Type B pancreatic cell (in vitro differentiated cells): ENCODE measurements around the gene GDAP2. TPM values are rescaled to one million over a fixed set of nuclear protein-coding genes. Genes with fewer than 3 reads are reported as not detected.

Source experiments
- DNase-seq: peaks from one replicate; pipeline ENCODE4 v3.0.0; 2021; ENCODE audit warnings: mixed read lengths; ENCODE audit not compliant: unreplicated experiment; ENCODE audit errors: extremely low spot score
- H3K27ac Mint-ChIP-seq: 2 replicates; pipeline ENCODE4 v1.8.0; 2021; ENCODE audit warnings: mild to moderate bottlenecking, mixed read lengths
- H3K27me3 Mint-ChIP-seq: 2 replicates; pipeline ENCODE4 v1.8.0; 2021; ENCODE audit warnings: mixed read lengths
- H3K36me3 Mint-ChIP-seq: 2 replicates; pipeline ENCODE4 v1.8.0; 2021; ENCODE audit warnings: mixed read lengths
- H3K4me1 Mint-ChIP-seq: one replicate; pipeline ENCODE4 v1.8.0; 2021; ENCODE audit warnings: mixed read lengths; ENCODE audit not compliant: unreplicated experiment
- H3K4me3 Mint-ChIP-seq: 2 replicates; pipeline ENCODE4 v1.8.0; 2021; ENCODE audit warnings: mild to moderate bottlenecking, mixed read lengths
- H3K9me3 Mint-ChIP-seq: 2 replicates; pipeline ENCODE4 v1.8.0; 2021; ENCODE audit warnings: mixed read lengths
- total RNA-seq: library from RNA; stranded (reverse); gene quantifications from 2 replicates; pipeline ENCODE4 v1.2.1, GENCODE V29; 2021; ENCODE audit warnings: low replicate concordance
- TF ChIP-seq, protein P1 (sequence below): fragments of 200-600 bp; sonication (generic); conservative IDR thresholded peaks from 2 replicates; pipeline ENCODE4 v1.5.0; 2021; ENCODE audit warnings: antibody characterized with exemption, mild to moderate bottlenecking

Gene GDAP2
- total RNA-seq, 1 donor from 2014 or later: 20.4 TPM

DNA sequence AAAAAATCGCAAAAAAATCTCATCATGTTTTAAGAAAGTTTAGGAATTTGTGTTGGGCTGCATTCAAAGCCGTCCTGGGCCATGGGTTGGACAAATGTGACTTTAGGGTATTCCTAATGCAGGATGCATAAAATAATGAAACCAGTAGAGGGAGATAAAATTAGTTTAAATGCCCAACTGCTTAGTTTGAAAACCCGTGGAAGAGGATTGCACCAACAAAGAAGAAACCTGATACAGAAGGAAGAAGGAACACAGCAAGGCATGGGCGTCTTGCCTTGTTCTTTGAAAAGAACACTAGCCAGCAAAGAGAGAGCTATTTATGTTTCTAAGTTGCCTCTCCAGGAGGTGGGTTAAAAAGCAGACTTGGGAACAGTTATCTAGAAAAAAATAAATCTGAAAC lies 38.1 kb upstream of the GDAP2 start:
- TF ChIP-seq, protein P1, sequence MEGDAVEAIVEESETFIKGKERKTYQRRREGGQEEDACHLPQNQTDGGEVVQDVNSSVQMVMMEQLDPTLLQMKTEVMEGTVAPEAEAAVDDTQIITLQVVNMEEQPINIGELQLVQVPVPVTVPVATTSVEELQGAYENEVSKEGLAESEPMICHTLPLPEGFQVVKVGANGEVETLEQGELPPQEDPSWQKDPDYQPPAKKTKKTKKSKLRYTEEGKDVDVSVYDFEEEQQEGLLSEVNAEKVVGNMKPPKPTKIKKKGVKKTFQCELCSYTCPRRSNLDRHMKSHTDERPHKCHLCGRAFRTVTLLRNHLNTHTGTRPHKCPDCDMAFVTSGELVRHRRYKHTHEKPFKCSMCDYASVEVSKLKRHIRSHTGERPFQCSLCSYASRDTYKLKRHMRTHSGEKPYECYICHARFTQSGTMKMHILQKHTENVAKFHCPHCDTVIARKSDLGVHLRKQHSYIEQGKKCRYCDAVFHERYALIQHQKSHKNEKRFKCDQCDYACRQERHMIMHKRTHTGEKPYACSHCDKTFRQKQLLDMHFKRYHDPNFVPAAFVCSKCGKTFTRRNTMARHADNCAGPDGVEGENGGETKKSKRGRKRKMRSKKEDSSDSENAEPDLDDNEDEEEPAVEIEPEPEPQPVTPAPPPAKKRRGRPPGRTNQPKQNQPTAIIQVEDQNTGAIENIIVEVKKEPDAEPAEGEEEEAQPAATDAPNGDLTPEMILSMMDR: peak; percentile 60
- H3K9me3 Mint-ChIP-seq: no peaks in the 10 kb centered on the region
- no peak overlapping the region for H3K27ac Mint-ChIP-seq
- H3K36me3 Mint-ChIP-seq: no peaks in the 10 kb centered on the region
- H3K4me3 Mint-ChIP-seq: no peak overlapping the region
- H3K27me3 Mint-ChIP-seq: no peaks in the 10 kb centered on the region
- H3K4me1 Mint-ChIP-seq: peaks cover 13% of the 10 kb centered on the region
- DNase-seq: no peak

DNA sequence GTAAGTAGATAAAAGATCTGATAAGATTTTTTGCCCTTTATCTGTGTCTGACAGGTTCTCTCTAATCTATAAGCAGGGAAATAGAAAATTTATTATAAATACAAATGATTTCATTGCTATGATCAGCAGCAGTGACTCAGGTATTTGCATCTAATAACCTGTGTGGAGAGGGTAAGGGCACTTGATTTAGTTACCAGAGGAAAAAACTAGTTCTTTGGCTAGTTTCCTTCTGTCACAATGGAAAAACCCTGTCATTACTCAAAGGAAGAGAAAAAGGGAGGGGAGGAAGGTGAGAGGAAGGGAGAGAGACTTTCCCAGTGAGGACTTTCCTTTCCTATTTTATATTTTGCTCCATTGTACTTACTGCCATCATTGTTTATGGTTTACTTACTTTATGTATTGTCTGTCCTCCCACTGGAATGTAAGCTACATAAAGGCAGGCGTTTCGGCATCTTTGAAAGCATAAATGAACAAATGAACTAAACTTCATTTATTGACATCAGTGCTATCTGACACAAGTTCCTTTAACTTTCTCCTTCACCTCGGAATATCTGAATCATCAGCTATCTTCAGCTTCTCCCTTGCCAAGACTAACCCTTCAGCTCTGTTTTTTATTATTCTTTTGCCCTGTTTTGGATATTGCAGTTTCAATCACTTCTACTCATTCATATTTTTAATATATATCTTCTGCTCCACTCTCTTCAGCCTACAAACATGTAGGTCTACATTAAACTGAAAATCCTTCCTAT lies 35.0 kb upstream of the GDAP2 start:
- no peak for DNase-seq
- H3K4me1 Mint-ChIP-seq: peaks cover 13% of the 10 kb centered on the region
- no peaks in the 10 kb centered on the region for H3K36me3 Mint-ChIP-seq
- H3K27ac Mint-ChIP-seq: no peak overlapping the region
- no peaks in the 10 kb centered on the region for H3K27me3 Mint-ChIP-seq
- H3K9me3 Mint-ChIP-seq: no peaks in the 10 kb centered on the region
- TF ChIP-seq, protein P1: no peak
- H3K4me3 Mint-ChIP-seq: no peak overlapping the region

DNA sequence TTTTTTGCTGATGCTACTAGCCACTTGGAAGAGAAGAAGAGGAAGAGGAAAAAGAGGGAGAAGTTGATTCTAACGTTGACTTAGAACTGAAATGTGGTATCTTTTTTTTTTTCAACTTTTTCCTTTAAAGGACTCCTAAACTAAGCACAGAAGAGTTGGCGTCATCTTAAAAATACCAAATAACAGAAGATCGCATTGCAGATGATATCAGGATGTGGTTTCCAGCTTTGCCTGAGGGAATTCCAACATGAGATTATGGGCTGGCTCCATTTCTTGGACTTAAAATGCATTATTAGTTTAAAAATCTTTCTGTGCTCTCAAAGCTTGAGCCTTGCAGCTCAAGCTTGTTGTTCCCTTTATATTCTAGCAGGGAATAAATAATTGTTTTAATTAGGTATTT lies 29.9 kb upstream of the GDAP2 start:
- H3K9me3 Mint-ChIP-seq: no peaks in the 10 kb centered on the region
- no peak for DNase-seq
- H3K27me3 Mint-ChIP-seq: no peaks in the 10 kb centered on the region
- no peak overlapping the region for H3K27ac Mint-ChIP-seq
- no peaks in the 10 kb centered on the region for H3K4me1 Mint-ChIP-seq
- TF ChIP-seq, protein P1: no peak
- H3K4me3 Mint-ChIP-seq: no peak overlapping the region
- peaks cover 25% of the 10 kb centered on the region for H3K36me3 Mint-ChIP-seq

DNA sequence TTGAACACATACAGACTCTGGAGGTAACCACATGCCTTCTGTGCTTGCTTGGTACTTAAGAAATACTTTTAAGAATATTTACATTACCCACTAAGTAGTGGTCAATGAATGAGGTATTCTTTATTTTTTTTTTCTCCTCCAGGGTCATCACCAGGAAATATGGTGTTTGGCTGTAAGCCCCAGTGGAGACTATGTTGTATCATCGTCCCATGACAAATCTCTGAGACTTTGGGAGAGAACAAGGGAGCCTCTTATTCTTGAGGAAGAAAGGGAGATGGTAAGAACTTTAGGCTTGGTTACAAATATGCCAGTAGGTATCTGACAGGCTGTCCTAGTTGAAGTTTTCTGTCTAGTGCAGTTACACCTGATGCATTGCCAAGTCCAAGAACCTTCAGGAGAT lies 23.0 kb upstream of the GDAP2 start:
- H3K27me3 Mint-ChIP-seq: no peaks in the 10 kb centered on the region
- no peaks in the 10 kb centered on the region for H3K4me1 Mint-ChIP-seq
- no peaks in the 10 kb centered on the region for H3K9me3 Mint-ChIP-seq
- TF ChIP-seq, protein P1: no peak
- H3K4me3 Mint-ChIP-seq: no peak overlapping the region
- DNase-seq: no peak
- H3K36me3 Mint-ChIP-seq: peaks cover 24% of the 10 kb centered on the region
- no peak overlapping the region for H3K27ac Mint-ChIP-seq

DNA sequence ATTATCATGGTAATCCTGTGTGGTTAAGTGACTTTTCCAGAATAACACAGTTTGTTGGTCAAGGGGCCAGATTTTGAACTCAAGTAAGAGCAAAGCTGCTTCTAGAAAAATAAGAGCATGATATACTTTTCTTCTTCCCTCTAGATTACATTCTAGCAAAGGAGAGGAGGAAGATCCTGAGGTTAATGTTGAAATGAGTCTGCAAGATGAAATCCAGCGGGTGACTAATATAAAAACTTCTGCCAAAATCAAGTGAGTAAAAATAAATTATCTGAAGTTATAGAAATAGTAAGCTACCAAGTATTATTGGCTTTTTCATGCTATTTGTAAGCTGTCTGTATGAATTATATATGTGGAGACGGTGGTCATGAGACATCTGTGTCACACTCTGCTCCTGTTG lies 12.9 kb upstream of the GDAP2 start:
- no peak overlapping the region for H3K27ac Mint-ChIP-seq
- H3K27me3 Mint-ChIP-seq: no peaks in the 10 kb centered on the region
- TF ChIP-seq, protein P1: no peak
- no peaks in the 10 kb centered on the region for H3K4me1 Mint-ChIP-seq
- H3K36me3 Mint-ChIP-seq: peaks cover 37% of the 10 kb centered on the region
- H3K4me3 Mint-ChIP-seq: no peak overlapping the region
- DNase-seq: no peak
- no peaks in the 10 kb centered on the region for H3K9me3 Mint-ChIP-seq
